Activated CD8-positive, alpha-beta memory T cell treated with anti-CD3 and anti-CD28 coated beads, Interleukin-2, amount 50 U/mL, for 4 hours (primary cell): Measurements from ENCODE around the gene PAN3.
A peak's percentile ranks its signal among the peaks of the same experiment; 100 is the strongest.

Source experiments
- DNase-seq: peaks from one replicate; pipeline ENCODE4 v3.0.0-alpha.2; 2020

PAN3 gene

DNA sequence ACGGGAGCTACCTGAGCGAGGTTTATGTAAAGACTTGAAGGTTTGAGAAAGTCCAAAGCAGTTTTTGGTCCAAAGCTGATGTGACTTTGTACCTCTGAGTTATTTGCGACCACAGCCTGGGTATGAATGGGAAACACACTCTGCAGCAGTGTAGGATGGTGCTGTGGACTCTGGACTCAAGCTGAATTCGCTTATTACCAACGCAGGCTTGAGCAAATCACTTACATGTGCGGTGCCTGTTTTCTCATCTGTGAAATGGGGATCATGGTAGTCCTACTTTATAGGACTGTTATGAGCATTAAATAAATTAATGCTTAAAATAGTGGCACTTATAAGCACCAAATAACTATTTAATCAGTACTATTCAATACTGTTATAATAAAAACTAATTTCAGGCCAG lies 176.5 kb downstream of the PAN3 start:
- DNase-seq: no peak

- DNase-seq: no peak
These were observed 177.8 kb downstream of the PAN3 start for GRCh38 chr13:28316129-28316528.

DNA sequence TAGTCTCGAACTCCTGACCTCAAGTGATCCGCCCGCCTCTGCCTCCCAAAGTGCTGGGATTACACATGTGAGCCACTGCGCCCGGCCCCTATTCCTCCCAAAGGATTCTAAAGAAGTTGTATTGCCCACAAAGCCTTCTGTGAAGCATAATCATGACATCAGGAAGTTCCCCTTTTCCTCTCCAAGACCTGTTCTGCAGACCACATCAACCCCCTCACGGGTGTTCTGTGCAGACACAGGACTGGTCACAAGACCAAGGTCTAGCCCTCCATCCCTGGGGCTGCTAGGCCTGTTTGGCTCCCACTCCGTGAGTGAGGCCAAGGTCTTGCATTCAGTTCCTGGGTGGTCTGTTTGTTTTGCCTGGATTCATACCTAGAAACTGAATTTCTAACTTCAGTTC lies 178.5 kb downstream of the PAN3 start:
- DNase-seq: no peak

- DNase-seq: no peak
These were observed 180.2 kb downstream of the PAN3 start for GRCh38 chr13:28318496-28318895.

DNA sequence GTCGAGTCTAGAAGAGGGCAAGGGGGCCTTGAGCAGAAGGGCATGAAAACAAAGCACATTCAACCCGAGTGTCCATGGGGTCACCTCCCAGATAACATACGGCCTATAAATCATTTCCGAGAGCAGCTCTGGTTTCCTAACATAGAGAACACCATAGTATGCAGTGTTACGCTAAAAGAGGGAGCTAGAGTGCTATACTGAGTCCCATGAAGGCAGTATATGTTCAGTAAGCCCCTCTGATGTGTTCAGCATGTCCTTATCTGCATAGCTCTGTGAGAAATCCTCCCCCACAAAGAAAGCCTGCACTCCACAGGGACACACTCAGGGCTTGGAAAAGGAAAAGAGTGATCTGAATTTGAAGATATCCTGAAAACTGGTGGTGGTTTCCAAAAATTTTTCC lies 181.2 kb downstream of the PAN3 start:
- no peak for DNase-seq

- no peak for DNase-seq
These were observed 181.9 kb downstream of the PAN3 start for GRCh38 chr13:28320209-28320608.

GRCh38 chr13:28320884-28321574 lies 182.7 kb downstream of the PAN3 start:
- DNase-seq: no peak

DNA sequence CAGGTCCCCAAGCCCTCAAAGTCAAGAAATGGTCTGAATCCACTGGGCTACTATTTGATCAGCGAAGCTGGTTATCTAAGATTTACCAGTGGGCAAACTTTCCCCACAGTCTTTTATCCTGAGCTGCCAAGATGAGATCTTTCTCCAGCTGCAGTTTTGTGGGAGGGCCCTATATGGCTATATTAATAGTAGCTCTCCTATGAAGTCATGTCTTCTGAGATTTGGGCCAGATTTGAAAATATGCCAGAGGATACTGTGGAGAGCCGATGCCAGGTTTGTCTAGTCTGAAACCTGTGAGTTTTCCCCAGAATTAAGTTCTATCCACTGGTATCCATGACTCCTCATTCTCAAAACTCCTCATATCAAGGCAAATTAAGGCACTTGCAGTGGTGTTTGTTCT lies 183.4 kb downstream of the PAN3 start:
- no peak for DNase-seq

- no peak for DNase-seq
These were observed 184.0 kb downstream of the PAN3 start for GRCh38 chr13:28322256-28322905.

DNA sequence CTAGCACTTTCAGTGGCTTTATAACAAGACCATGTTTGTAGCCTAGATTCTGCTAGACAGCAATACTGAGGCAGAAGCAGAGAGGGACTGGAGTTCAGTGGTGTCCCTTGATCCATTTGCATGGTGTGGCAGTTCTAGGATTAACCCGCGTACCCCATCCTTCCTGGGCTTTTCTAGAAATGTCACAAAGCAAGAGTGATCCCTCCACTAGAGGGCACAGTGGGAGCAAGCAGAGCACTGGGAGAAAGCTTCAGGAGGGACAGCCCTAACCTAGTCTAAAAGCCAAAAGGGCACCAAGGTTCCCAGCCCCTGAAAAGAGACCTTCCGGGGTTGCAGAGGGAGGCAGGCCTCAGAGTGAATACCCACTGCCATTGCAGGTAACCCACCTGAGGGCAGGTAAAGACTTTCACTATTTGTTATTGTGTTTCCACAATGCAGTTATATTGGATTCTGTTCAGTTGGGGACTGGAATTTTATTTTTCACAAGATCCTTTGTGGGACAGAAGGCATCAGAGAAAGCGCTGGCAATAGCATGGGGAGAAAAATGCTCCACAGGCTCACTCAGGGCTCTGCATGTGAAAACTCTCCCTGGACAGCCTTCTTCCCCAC lies 185.9 kb downstream of the PAN3 start:
- peak; percentile 42 for DNase-seq

- DNase-seq: no peak
These were observed 186.7 kb downstream of the PAN3 start for GRCh38 chr13:28325022-28325421.

DNA sequence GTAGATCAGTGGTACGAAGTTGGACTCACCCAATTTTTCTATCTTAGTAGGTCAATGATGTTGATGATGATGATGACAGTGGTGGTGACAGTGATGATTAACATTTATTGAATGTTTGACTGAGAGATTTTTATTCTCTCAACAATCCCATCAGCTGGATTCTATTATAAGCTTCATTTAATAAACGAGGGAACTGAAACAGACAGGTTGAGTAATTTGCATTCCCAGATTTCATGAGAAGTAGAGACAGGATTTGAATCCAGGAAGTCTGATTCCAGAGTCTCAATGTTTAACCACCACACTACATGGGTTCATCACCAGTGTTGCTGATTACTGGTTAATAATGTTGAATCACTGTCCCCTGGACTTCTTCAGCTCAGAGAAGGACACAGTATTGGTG lies 187.7 kb downstream of the PAN3 start:
- DNase-seq: no peak

DNA sequence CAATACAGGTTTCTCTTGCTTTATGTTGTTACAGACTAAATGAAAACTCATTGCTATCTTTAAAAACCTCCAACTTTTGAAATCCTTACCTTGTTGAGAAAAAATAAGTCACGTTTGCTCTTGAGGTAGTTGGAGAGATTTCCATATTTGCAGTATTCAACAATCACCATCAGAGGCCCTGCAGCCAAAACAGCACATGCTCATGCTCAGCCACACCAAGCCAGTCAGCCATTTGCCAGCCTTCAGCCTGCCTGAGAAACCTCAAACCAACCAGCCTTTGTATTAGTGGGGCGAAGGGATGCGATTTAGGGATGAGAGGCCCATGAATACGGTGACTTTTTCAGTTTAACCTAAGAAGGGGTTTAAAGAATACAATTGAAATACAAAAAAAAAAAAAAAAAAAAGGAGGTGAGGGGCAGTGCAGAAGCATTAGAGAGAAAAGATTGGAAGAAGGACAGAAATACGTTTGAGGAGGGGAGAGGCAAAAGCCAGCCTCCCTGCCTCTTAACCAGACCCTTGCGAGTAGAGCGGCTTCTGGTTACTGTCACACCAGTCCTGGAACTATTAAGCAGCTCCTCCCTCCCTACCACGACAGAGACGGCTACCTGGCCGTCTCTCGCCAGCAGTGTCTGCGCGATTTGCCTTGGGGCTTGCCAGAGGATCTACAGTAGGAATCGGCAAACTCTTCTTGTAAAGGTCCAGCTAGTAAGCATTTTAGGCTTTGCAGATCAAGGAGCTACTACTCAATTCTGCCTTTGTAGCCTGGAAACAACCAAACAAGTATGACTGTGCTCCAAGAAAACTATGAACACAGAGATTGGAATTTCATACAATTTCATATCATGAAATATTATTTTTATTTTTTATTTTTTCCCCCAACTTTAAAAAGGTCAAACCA lies 189.3 kb downstream of the PAN3 start:
- DNase-seq: no peak

DNA sequence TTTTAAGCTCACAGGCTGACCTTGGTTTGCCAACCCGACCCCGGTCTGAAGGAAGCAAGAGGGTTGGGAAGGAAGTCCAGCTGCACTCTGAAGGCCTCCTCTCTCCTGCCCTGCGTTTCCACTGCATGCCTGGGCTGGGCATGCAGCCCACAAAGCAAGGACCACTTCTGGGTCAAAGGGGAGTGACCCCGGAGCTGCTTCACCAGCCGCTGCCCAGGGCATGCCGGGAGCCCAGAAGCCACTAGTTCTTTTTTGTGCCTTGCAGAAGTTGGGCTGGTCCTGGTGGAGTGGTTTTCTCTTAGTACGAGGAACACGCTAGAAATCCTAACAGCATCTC lies 189.9 kb downstream of the PAN3 start:
- DNase-seq: no peak

DNA sequence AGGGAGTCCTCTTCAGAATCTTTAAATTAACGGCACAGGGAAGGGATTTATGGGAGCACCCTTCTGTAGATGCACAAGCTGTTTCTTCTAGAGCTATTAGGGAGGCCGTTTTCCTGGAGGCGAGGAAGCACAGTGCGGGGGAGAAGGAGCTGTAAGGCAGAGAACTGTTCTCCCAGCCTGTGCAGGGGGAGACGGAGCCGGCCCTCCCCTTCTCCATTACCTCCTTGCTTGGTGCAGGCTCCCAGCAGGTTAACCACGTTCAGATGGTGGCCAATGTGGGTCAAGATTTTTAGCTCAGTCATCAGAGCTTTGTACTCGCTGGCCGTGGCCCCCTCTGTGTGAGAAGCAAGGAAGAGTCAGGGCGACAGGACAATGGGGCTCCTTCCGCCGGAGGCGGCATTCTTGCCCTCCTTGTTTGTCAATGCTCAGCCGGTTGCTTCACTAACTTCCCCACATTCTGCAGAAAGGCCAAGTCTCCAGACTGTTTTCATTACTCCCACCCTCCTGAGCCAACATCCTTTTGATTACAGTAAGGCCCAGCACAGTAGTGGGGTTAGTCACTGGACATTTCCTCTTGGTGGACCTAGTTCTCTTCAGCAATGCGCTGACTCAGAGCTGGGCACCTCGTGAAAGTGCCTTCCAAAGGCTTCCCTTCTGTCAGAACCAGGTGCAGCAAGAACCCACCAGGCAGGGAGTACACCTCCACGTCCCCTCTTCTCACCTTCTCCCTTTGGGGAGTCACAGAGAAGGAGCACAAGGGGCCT lies 191.2 kb downstream of the PAN3 start:
- no peak for DNase-seq

DNA sequence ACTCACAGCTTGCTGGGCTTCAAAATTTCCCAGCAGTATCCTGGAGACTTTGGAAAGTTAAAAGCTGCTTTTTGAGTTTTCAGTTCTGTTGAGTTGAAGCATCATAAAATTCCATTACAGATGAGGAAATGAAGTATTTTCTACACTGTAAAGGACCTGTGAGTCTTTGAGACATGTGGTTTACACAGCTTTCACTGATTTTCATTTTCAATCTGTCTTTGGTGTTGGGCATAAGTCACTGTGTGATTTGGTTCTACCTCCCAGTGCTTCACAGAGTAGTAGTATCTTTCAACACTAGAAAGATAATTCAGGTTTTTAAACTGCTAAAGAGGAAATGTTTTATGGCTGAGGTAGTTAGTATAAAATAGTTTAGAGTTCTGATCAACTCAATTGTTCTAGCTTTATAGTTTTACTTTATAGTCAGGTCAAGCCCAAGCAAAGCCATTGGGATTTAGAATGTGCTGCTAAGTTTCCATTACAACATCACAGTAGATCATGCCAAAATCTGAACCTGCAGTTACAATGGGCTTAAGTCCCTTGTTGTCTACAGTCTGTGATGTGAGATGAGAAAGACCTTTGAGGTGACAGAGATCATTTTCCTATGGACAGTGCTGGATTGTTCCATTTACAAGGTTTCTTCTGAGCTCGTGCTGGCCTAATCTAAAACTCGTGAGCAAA lies 195.0 kb downstream of the PAN3 start:
- no peak for DNase-seq

DNA sequence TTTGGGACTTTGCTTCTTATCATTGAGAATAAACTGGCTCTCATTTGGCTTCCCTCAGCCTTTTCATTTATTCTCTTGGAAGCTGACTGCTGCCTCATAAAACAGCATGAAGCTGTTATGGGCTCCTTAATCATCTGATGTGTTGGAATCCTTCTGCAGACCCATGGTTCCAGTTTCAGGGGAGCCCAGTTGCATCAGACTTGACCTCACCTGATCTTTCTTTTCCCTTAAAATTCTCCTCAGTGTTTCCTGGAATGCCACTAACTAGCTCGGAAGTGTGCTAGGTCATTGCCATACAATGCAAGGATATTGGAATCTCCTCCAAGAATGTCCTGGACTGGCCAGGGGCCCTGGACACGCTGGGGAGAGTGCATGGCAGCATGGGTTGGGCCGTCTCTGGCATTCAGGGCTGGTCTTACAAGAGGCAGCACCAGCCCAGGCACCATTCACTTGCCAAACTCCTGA lies 197.9 kb downstream of the PAN3 start:
- DNase-seq: no peak

DNA sequence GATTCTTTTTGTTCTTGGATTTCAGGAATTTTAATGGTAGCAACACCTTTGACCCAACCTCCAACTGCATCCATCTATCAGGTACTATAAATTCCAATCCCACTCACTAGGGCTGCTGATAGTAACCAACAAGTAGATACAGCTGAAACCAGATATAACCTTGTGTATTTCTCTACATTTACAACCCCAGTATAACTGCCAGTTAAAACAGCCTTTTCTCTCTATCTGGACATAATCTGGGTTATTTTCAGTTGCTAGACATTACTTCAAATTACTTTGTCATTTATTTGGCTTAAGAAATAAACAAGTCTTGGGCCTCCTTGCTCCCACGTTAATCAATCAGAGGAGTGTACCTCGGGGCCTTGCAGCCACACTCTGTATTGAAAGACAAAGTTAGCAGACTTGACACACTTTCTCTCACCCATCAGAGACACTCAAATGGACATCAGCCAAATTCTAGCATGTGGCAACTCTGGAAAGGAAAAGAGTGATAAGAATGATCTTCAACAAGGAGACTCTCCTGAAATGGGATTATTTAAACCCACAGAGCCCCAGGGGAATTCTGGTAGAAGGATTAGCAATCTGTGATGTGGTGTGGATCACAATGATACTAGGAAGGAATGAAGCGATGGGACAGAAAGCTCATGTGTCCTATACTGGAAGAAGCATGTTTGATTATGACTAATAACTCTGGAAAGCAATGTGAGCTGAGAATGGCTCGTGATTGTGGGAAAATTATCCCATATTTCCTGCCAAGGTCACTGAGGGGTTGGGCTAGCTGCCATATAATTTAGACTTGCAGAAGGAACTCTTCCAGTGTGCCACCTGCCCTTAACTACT lies 199.0 kb downstream of the PAN3 start:
- no peak for DNase-seq

GRCh38 chr13:28338006-28338574 lies 199.7 kb downstream of the PAN3 start:
- no peak for DNase-seq

- no peak for DNase-seq
These were observed 200.4 kb downstream of the PAN3 start for GRCh38 chr13:28338742-28339141.

GRCh38 chr13:28339419-28339818 lies 201.1 kb downstream of the PAN3 start:
- DNase-seq: no peak
